HL-60 (cell line): ENCODE measurements around the gene PLOD1.
"Not testable (repeated sequence)": the region's sequence is repeated elsewhere in the genome, so short reads cannot be mapped to it uniquely, and the experiment has no call there.

ENCODE experiments used
- DNase-seq, 2 experiments: peaks; one replicate each; pipeline ENCODE4 v3.0.0-alpha.2; 2010 to 2020; ENCODE audit warnings: low read depth in 1 of 2, low spot score in 1 of 2
- H3K27ac ChIP-seq: fragments of 250-450 bp; sonication (Bioruptor Pico); replicated peaks from 2 replicates; pipeline ENCODE4 v1.5.1; 2020; ENCODE audit warnings: mild to moderate bottlenecking, moderate library complexity
- H3K27me3 ChIP-seq: fragments of 250-450 bp; sonication (Bioruptor Pico); 2 replicates; pipeline ENCODE4 v1.5.1; 2021; ENCODE audit warnings: mild to moderate bottlenecking, moderate library complexity; ENCODE audit not compliant: insufficient read depth, poor library complexity, severe bottlenecking
- H3K4me3 ChIP-seq: replicated peaks from 2 replicates; pipeline ENCODE4 v1.5.1; 2011; ENCODE audit warnings: mild to moderate bottlenecking, control low read depth, low read length; ENCODE audit not compliant: insufficient read depth
- CTCF ChIP-seq: IDR thresholded peaks from one replicate; pipeline ENCODE4 v1.5.1; 2011; ENCODE audit warnings: low read length, control low read depth, inconsistent platforms; ENCODE audit not compliant: insufficient read depth
- GABPA ChIP-seq: IDR thresholded peaks from 2 replicates; pipeline ENCODE4 v1.6.1; 2012; ENCODE audit warnings: low read depth
- POLR2AphosphoS5 ChIP-seq: IDR thresholded peaks from 2 replicates; pipeline ENCODE4 v1.6.1; 2012; ENCODE audit warnings: low read depth
- REST ChIP-seq: IDR thresholded peaks from 2 replicates; pipeline ENCODE4 v1.6.1; 2012; ENCODE audit warnings: low read depth; ENCODE audit not compliant: insufficient replicate concordance
- SPI1 ChIP-seq: IDR thresholded peaks from 2 replicates; pipeline ENCODE4 v1.6.1; 2012; ENCODE audit warnings: low read depth, mild to moderate bottlenecking, borderline replicate concordance

Gene PLOD1

GRCh38 chr1:12005488-12006166 is 71.1 kb downstream of the PLOD1 start:
- TF ChIP-seq SPI1 = no peak
- TF ChIP-seq GABPA = no peak
- TF ChIP-seq REST = no peak
- H3K27me3 ChIP-seq = no peaks in the 10 kb centered on the region
- no peak for DNase-seq
- no peak overlapping the region for H3K27ac ChIP-seq
- no peak overlapping the region for H3K4me3 ChIP-seq

- Histone ChIP-seq H3K27me3 (no peaks in the 10 kb centered on the region), H3K4me3 (no peak overlapping the region), H3K27ac (no peak overlapping the region)
- DNase-seq = no peak
- TF ChIP-seq CTCF = no peak
- no peak for TF ChIP-seq GABPA
- TF ChIP-seq REST = no peak
- no peak for TF ChIP-seq POLR2AphosphoS5
- no peak for TF ChIP-seq SPI1
These were observed 71.8 kb downstream of the PLOD1 start for GRCh38 chr1:12006167-12006921.

GRCh38 chr1:12007204-12007603 is 72.7 kb downstream of the PLOD1 start:
- Histone ChIP-seq H3K4me3 (no peak overlapping the region), H3K27me3 (no peaks in the 10 kb centered on the region), H3K27ac (no peak overlapping the region)
- no peak for TF ChIP-seq POLR2AphosphoS5
- TF ChIP-seq SPI1 = no peak
- no peak for TF ChIP-seq GABPA
- TF ChIP-seq REST = no peak
- no peak for TF ChIP-seq CTCF
- no peak for DNase-seq

- not testable (repeated sequence) for H3K4me3 ChIP-seq, DNase-seq, H3K27me3 ChIP-seq, H3K27ac ChIP-seq
These were observed 73.8 kb downstream of the PLOD1 start for GRCh38 chr1:12008355-12008754.
